ENCODE data around the gene ARL6IP6.

ARL6IP6 gene

GRCh38 chr2:152766928-152767327 is 48.5 kb downstream of the ARL6IP6 start:
- H3K4me1 Mint-ChIP-seq: peaks cover 10% of the 10 kb centered on the region
- no peaks in the 10 kb centered on the region for H3K9me3 Mint-ChIP-seq
- H3K27ac Mint-ChIP-seq: no peak overlapping the region
- no peak for TF ChIP-seq CTCF (IDR thresholded peaks at IDR 0.05; ENCODE audit: unreplicated experiment in 3 of 3)
- no peaks in the 10 kb centered on the region for H3K27me3 Mint-ChIP-seq (ENCODE audit: low read depth)
- H3K4me3 Mint-ChIP-seq: no peak overlapping the region
- peaks cover 15% of the 10 kb centered on the region for H3K36me3 Mint-ChIP-seq (ENCODE audit: low read depth)

- H3K4me1 Mint-ChIP-seq: no peaks in the 10 kb centered on the region
- no peaks in the 10 kb centered on the region for H3K27me3 Mint-ChIP-seq (ENCODE audit: low read depth)
- no peak for TF ChIP-seq CTCF (IDR thresholded peaks at IDR 0.05; ENCODE audit: unreplicated experiment in 3 of 3)
- no peak overlapping the region for H3K27ac Mint-ChIP-seq
- no peaks in the 10 kb centered on the region for H3K9me3 Mint-ChIP-seq
- no peak overlapping the region for H3K4me3 Mint-ChIP-seq
- H3K36me3 Mint-ChIP-seq (ENCODE audit: low read depth): no peaks in the 10 kb centered on the region
Observed at GRCh38 chr2:152781175-152781574, 62.8 kb downstream of the ARL6IP6 start.

- Mint-ChIP-seq H3K4me1 (no peaks in the 10 kb centered on the region), H3K27me3 (ENCODE audit: low read depth) (no peaks in the 10 kb centered on the region), H3K9me3 (peaks cover 3% of the 10 kb centered on the region), H3K36me3 (ENCODE audit: low read depth) (no peaks in the 10 kb centered on the region), H3K4me3 (no peak overlapping the region), H3K27ac (no peak overlapping the region)
- TF ChIP-seq CTCF (IDR thresholded peaks at IDR 0.05; ENCODE audit: unreplicated experiment in 3 of 3): no peak
Observed at GRCh38 chr2:152782171-152782570, 63.8 kb downstream of the ARL6IP6 start.

- TF ChIP-seq CTCF (IDR thresholded peaks at IDR 0.05; ENCODE audit: unreplicated experiment in 3 of 3): no peak
- H3K36me3 Mint-ChIP-seq (ENCODE audit: low read depth): no peaks in the 10 kb centered on the region
Observed at GRCh38 chr2:152790883-152791282, 72.5 kb downstream of the ARL6IP6 start.

GRCh38 chr2:152791979-152792378 is 73.6 kb downstream of the ARL6IP6 start:
- H3K27me3 Mint-ChIP-seq (ENCODE audit: low read depth): no peaks in the 10 kb centered on the region
- H3K27ac Mint-ChIP-seq: peak overlapping the region in 1 of 3 experiments; percentile 43
- peaks cover 16% of the 10 kb centered on the region for H3K4me1 Mint-ChIP-seq
- TF ChIP-seq CTCF (IDR thresholded peaks at IDR 0.05; ENCODE audit: unreplicated experiment in 3 of 3): no peak
- no peak overlapping the region for H3K4me3 Mint-ChIP-seq
- H3K9me3 Mint-ChIP-seq: peaks cover 7% of the 10 kb centered on the region
- no peaks in the 10 kb centered on the region for H3K36me3 Mint-ChIP-seq (ENCODE audit: low read depth)

More at GRCh38 chr2:152790883-152791282, 72.5 kb downstream of the ARL6IP6 start:
- Mint-ChIP-seq H3K4me1 (peaks cover 16% of the 10 kb centered on the region), H3K9me3 (peaks cover 8% of the 10 kb centered on the region), H3K27ac (no peak overlapping the region), H3K27me3 (ENCODE audit: low read depth) (no peaks in the 10 kb centered on the region), H3K4me3 (no peak overlapping the region)

- Mint-ChIP-seq H3K27me3 (ENCODE audit: low read depth) (no peaks in the 10 kb centered on the region), H3K27ac (peak overlapping the region; percentile 28 to 48 (median 43)), H3K4me1 (peaks cover 16% of the 10 kb centered on the region), H3K36me3 (ENCODE audit: low read depth) (no peaks in the 10 kb centered on the region), H3K4me3 (no peak overlapping the region), H3K9me3 (peaks cover 3% of the 10 kb centered on the region)
- no peak for TF ChIP-seq CTCF (IDR thresholded peaks at IDR 0.05; ENCODE audit: unreplicated experiment in 3 of 3)
Observed at GRCh38 chr2:152792974-152793373, 74.6 kb downstream of the ARL6IP6 start.
